B cell (primary cell): ENCODE measurements around the gene FLT1.

Source experiments
- EZH2 ChIP-seq: IDR thresholded peaks from 2 replicates; pipeline ENCODE4 v1.6.1; 2012; ENCODE audit warnings: borderline replicate concordance, low read depth, mild to moderate bottlenecking, moderate library complexity, low read length; ENCODE audit not compliant: insufficient read depth, poor library complexity, severe bottlenecking
- TF ChIP-seq, protein P1 (sequence below): fragments of 200-600 bp; IDR thresholded peaks from one replicate; pipeline ENCODE4 v1.8.0; 2022; ENCODE audit warnings: antibody characterized with exemption, mild to moderate bottlenecking

- TF ChIP-seq, protein P1, sequence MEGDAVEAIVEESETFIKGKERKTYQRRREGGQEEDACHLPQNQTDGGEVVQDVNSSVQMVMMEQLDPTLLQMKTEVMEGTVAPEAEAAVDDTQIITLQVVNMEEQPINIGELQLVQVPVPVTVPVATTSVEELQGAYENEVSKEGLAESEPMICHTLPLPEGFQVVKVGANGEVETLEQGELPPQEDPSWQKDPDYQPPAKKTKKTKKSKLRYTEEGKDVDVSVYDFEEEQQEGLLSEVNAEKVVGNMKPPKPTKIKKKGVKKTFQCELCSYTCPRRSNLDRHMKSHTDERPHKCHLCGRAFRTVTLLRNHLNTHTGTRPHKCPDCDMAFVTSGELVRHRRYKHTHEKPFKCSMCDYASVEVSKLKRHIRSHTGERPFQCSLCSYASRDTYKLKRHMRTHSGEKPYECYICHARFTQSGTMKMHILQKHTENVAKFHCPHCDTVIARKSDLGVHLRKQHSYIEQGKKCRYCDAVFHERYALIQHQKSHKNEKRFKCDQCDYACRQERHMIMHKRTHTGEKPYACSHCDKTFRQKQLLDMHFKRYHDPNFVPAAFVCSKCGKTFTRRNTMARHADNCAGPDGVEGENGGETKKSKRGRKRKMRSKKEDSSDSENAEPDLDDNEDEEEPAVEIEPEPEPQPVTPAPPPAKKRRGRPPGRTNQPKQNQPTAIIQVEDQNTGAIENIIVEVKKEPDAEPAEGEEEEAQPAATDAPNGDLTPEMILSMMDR: no peak
- TF ChIP-seq EZH2: no peak
These were observed 23.5 kb downstream of the FLT1 start for GRCh38 chr13:28471421-28471820.
